GM19099 (cell line): Measurements from ENCODE around the gene HOTAIR.

Source experiments
- POLR2A ChIP-seq: IDR thresholded peaks from 3 replicates; pipeline ENCODE4 v1.6.1; 2011; ENCODE audit warnings: low read depth; ENCODE audit not compliant: insufficient read length; ENCODE audit errors: extremely low read depth

The HOTAIR gene

GRCh38 chr12:54005853-54006558, 31.3 kb upstream of the HOTAIR start:
- TF ChIP-seq POLR2A: no peak

- no peak for TF ChIP-seq POLR2A
Measured at GRCh38 chr12:54005531-54005852, 30.7 kb upstream of the HOTAIR start.

DNA sequence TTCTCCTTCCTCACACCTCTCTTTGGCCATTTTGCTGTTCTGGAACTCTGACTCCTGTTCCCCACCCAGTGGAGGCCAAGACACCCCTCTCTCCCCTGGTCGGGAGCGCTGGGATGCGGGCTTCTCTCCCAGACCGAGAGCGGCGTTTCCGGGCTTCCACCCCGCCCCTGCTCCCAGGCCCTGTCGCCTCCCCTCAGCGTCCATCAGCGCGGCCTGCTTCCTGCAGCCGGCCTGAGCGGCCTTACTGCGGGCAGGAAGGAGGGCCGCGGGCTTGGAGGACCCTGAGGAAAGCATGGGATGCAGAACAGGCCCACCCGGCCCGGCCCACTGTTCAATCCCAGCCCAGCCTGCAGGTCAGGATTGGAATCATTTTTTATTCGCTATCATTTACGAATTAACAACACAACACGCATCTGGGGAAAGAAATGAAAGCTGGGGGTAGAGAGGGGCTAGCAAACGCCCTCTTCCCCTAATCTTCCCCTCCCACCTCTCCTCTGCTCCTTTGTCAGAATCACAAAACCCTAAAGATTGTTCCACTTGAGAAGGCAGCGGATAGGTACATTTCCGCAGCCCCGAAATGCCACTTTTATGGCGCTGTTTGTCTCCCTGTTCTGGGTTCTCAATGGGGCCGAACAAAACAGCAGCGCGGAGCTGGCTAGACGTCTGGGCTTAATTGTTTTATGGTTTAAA, 30.2 kb upstream of the HOTAIR start:
- no peak for TF ChIP-seq POLR2A

- no peak for TF ChIP-seq POLR2A
Measured at GRCh38 chr12:54004063-54004840, 29.5 kb upstream of the HOTAIR start.

DNA sequence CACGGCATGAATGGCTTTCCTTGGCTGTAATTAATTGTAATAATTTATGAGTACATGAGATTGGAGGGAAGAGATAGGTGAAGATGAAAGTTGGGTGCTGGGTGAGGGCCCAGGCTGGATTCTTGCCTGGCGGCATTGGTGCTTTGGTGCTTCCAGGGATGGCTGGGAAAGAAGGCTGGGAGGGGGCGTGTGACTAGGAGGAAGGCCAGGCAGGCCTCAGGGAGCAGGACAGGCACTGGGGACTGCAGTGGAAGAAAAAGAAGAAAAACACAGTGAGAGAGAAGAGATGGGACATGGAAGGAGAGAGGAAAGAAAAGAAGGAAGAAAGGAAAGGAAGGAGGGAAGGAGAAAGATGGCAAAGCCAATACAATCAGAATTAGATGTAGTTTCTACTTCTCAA, 28.9 kb upstream of the HOTAIR start:
- TF ChIP-seq POLR2A: no peak

GRCh38 chr12:54002915-54003389, 28.2 kb upstream of the HOTAIR start:
- no peak for TF ChIP-seq POLR2A

GRCh38 chr12:54002278-54002914, 27.6 kb upstream of the HOTAIR start:
- no peak for TF ChIP-seq POLR2A

- TF ChIP-seq POLR2A: no peak
Measured at GRCh38 chr12:54001283-54002187, 26.8 kb upstream of the HOTAIR start.

- TF ChIP-seq POLR2A: no peak
Measured at GRCh38 chr12:54000116-54001114, 25.7 kb upstream of the HOTAIR start, which contains the start of gene HOXC9. TSS of gene HOXC9 (plus strand) at chr12:54000161. CDS start at chr12:54000189, 28 bp downstream.

- no peak for TF ChIP-seq POLR2A
Measured at GRCh38 chr12:53999559-54000115, 24.9 kb upstream of the HOTAIR start.

DNA sequence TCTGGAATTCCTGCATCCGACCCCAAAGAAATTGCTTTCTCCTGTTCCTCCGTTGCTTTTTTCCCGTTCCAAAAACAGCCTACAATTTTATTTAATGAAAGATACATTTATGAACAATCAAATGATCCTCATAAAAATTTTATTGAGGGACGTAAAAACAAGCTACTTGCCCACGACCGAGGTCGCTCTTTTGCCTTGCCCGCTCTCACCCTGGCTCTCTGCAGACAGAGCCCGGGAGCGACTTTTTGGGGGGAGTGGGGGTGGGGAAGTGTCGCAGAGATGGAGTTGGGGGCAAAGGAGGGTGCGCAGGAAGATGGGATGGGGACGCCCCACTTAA, 24.1 kb upstream of the HOTAIR start:
- TF ChIP-seq POLR2A: no peak

DNA sequence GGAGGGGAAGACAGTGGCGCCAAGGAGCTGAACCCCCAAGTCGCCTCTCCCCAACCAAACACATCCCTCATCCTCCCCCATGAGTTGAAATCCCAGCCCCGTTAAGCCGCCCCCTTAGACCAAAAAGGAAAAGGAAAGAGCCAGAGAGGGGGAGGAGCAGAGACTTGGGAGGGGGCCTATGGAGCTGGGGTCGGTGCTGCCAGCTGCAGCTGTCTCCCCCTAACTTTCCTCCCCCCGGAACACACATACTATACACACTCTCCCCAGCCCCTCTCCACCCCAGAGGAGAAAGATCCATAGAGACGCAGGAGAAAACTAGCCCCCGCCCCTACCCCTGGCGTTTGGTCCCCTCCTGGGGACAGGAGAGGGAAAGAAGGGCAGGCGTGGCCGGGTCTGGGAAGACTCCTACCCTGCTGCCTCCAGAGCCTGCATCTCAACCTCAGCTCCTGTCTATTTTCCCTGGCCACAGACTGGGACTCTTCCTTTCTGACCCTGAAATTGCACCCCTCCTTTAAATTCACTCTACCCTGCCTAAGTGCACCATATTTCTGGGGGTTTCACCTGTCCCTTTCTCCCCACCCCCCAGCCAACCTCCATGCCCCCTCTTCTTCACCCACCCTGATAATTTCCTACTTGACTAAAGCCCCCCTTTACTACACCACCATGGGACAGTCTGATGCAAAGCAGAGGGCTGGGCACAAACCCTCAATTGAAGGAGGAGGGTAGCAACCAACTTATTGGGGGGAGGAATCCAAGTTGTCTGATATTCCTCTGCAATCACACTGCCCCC, 23.6 kb upstream of the HOTAIR start:
- TF ChIP-seq POLR2A: no peak
